ENCODE measurements around the gene OLA1.
"Not testable (repeated sequence)": the region's sequence is repeated elsewhere in the genome, so short reads cannot be mapped to it uniquely, and the experiment has no call there.

Gene OLA1

DNA sequence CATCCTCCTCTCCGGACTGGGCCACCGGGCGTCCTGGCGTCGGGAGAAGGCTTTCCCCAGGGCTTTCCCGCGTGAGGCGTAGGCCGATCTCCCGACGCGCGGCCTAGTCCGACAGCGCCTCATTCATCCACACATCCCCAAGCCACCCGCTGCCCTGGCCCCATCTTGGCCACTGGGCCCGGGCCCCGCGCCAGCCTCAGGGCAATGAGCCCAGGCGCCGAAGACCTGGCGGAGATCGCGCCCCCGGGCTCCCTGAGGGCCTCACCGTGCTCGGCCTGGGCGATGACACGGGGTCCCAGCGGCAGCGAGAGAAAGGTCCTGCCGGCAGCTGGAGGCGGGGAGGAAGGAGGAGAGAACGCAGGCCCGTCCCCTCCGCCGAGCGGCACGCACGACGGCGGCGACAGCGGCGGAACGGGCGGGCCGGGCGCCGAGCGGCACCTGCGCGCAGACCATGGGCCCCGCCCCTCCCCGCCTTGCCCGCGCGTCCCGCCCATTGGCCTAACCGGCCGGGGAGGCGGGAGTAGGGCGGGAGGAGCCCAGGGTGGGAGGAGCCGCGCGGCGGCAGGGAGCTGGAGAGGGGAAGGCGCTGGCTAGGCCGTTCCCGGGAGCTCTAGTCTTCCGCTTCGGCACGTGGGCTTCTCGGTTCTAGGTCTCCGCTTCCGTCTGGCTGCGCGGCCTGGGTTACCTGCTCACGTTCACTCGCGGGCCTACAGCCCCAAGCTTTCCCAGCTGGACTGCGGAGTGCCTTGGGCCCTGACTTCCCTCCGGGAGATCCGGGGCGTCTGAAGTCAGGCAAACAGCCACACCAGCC, at the start of gene OLA1:
Gene OLA1 (minus strand): TSS at position 346 of the 811 bp plus-strand sequence. CDS start 1,717 bp downstream, outside the sequence.
- peak; percentile 93 to 95 for DNase-seq

DNA sequence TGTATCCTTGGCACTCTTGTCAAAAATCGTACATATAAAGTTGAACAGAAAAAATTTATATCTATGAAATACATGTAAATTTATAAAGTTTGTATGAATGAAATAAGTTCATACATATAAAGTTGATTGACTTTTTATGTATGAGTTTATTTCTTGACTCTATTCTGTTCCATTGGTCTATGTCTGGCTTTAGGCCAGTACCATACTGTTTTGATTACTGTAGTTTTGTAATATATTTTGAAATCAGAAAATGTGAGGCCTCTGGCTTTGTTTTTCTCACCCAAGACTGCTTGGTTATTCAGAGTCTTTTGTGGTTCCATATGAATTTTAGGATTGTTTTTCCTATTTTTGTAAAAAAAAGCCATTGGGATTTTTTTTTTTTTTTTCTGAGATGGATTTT, 44.6 kb upstream of the OLA1 start:
- DNase-seq, result no peak

DNA sequence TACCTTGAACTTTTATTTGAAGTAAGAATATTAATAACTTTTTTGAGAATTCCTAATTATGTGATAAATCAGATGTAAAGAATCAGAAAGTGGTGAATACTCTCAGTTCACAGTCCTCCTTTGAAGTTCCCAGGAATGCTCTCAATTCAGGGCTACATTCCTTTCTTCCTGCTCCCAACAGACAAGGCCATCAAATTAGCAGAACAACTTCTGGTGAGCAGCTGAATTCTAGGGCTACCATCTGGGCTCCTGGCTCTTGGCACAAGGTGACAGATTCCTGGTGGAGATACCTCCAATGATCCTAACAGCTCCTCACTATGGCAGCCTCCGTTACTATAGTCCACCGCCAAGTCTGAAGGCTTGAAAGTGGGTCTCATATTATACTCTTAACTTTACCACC, 37.8 kb upstream of the OLA1 start:
- no peak for DNase-seq

DNA sequence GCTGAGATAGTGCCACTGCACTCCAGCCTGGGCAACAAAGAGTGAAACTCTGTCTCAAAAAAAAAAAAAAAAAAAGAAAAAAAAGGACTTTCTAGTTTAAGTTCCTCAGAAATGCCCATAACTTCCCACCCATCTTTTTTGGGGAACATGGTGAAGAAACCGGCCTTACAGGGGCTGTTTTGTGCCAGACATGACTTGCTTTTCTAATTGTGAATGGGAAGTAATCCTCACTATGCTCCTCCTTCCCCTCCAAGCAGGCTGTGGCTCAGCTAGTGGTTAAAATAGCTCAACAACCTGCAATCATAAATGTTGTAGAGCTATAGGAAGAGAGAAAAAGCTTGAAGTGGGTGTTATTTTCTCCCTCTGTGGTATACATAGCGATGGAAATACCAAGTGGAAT, 34.1 kb upstream of the OLA1 start:
- no peak for DNase-seq

DNA sequence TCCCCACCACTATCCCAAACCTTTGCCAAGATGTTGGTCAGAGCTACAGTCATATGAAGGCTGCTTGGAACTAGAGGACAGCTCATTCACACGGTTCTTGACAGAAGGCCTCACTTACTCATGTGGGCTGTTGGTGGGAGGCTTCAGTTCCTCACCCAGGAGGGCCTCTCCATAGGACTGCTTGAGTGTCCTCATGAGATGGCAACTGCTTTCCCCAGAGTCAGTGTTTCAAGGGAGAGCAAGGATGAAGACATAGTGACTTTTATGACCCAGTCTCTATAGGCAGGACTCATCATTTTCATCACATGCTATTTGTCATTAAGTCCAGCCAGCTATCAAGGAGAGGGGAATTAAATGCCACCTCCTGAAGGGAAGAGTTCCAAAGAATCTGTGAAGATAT, 33.4 kb upstream of the OLA1 start:
- DNase-seq, result no peak

DNA sequence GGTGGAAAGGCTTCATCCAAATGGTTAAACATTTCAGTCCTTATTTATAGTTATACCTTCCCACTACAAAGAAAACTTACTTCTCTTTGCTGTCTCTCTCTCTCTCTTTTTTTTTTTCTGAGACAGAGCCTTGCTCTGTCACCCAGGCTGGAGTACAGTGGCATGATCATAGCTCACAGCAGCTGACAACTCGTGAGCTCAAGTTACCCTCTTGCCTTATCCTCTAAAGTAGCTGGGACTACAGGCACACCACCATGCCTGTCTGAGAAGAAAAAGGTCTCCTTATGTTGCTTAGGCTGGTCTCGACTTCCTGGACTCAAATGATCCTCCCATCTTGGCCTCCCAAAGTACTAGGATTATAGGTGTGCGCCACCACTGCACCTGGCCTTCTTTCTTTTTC, 32.3 kb upstream of the OLA1 start:
- DNase-seq, result no peak

DNA sequence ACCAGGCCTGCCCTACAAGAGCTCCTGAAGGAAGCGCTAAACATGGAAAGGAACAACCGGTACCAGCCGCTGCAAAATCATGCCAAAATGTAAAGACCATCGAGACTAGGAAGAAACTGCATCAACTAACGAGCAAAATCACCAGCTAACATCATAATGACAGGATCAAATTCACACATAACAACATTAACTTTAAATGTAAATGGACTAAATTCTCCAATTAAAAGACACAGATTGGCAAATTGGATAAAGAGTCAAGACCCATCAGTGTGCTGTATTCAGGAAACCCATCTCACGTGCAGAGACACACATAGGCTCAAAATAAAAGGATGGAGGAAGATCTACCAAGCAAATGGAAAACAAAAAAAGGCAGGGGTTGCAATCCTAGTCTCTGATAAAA, 21.9 kb upstream of the OLA1 start:
- not testable (repeated sequence) for DNase-seq

DNA sequence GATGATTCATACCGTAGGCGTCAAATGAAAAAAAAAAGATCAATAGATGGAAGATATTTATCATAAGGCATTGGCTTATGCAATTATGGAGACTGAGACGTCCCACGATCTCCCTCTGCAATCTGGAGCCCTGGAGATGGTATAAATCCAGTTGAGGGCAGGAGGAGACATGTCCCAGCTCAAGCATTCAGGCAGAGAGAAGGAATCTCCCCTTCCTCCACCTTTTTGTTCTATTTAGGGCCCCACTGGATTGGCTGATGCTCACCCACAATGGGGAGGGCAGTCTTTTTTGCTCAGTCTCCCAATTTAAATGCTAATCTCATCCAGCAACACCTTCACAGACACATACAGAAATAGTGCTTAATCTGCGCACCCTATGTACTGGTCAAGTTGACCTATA, 18.0 kb upstream of the OLA1 start:
- DNase-seq, result no peak

DNA sequence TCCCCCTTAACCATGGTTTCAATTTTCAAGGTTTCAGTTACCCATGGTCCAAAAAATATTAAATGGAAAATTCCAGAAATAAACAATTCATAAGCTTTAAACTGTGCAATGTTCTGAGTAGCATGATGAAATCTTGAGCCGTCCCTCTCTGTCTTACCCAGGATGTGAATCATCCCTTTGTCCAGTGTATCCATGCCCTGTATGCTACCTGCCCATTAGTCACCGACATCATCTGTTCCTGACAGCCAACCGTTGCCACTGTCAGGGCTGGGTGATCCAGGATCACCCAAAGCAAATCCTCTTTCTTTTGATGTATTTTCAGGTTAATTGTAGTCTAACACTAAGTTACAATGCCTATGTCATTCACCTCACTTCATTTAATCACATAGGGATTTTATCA, 15.7 kb upstream of the OLA1 start:
- DNase-seq, result no peak

DNA sequence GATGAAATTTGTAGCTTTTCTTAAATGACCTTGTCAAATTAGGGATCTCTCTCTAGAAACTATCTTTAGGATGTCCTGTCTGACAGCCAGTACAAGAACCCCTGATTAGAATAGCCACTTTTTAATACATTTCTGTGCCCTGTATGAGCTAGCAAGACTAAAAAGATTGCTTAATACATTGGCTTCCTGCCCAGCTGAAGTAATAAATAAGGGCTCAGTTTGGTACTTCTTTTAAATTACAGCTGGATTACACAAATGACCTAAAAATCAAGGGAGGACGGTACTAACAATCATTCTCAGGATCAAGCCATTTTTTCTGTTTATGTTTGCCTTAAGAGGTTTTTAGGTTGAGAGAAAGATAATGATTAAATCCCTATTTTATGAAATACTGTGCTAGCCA, 11.6 kb upstream of the OLA1 start:
- no peak for DNase-seq

DNA sequence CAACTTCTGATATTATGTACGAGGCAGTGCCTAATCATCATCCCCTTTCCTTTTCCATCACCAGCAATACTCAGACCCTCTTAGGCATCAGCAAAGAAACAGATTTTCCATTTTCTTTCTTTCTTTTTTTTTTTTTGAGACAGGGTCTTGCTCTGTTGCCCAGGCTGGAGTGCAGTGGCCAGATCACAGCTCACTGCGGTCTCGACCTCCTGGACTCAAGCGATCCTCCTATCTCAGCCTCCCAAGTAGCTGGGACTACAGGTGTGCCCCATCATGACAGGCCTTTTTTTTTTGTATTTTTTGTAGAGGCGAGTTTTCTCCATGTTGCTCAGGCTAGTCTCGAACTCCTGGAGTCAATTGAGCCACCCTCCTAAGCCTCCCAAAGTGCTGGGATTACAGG, 5.9 kb upstream of the OLA1 start:
- no peak for DNase-seq

DNA sequence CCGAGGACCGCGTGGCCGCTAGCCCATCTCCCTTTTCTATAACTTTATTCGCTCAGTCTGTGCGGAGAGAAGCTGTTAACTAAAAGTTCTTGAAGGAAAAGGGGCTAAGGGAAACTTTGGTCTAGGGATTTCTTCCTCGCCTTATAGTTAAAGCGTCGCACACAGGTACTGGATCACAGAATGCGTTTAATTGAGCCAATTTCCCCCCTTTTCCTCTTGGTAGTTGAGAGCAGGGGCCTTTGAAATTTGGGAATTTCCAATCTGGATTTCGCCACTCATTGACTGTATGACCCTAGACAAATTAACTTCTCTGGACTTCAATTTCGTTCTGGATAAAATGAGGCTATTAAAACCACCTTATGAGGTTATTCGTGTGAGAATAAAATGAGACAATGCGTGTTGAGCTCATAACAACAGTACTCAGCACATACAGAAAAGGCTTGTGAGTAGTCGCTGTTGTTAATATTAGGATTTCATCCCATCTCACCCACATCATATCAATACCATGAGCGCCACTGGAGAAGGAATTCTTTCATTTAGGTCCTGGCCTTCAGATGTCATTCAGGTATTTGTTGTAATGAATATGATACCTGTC, 763 bp upstream of the OLA1 start:
- no peak for DNase-seq

DNA sequence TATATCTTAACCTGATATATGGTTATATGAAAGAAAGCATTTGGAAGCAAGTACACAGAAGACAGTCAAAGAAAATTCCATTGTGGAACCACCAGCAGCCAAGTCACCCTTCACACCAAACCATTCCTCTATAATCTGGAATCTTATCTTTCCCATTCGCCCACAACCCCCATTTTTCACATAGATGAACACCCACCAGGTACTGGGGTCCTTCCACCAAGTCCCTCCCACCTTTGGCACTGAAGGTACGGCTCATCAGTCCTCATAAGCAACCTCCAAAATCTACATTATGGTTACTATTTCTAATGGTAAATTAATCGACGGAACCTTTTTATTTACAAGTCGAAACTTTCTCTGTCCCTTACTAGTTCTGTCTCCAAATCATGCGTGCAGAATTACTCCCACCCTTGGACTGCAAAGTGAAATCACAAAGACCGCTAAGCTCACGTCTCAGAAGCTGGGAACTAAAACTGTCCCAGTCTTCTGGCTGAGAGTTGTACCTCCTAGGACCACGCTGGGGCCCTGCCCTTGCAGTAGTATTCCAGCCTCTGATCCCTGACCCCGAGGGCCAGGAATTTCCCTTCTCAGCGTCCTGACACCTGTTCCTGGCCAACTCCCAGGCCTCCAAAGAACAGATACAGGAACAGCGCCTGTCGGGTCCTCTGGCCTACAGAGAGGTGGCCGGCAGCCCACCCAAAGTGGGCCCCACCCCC, 702 bp downstream of the OLA1 start:
- DNase-seq, result peak in 1 of 2 donors; percentile 0

DNA sequence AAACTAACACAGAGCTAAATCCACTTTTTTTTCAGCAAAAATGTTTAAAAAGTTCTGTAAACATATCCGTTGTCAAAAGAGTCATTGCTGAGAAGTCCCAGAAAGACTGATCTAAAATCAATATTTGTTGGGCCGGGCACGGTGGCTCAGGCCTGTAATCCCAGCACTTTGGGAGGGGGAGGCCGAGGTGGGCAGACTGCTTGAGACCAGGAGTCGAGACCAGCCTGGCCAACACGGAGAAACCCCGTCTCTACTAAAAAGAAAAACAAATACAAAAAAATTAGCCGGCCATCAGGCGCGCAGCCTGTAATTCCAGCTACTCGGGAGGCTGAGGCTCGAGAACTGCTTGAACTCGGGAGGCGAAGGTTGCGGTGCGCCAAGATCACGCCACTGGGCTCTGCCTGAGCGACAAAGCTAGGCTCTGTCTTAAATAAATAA, 1.4 kb downstream of the OLA1 start:
- no peak for DNase-seq

DNA sequence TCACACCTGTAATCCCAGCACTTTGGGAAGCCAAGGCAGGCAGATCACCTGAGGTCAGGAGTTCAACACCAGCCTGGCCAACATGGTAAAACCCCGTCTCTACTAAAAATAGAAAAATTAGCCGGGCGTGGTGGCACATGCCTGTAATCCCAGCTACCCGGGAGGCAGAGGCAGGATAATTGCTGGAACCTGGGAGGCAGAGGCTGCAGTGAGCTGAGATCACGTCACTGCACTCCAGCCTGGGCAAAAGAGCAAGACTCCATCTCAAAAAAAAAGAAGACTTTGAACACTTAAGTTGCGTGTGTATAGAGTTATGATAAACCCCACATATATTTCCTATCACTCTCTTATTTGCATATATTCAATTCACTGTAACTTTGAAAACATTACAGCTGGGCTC, 2.7 kb downstream of the OLA1 start:
- DNase-seq, result not testable (repeated sequence)

DNA sequence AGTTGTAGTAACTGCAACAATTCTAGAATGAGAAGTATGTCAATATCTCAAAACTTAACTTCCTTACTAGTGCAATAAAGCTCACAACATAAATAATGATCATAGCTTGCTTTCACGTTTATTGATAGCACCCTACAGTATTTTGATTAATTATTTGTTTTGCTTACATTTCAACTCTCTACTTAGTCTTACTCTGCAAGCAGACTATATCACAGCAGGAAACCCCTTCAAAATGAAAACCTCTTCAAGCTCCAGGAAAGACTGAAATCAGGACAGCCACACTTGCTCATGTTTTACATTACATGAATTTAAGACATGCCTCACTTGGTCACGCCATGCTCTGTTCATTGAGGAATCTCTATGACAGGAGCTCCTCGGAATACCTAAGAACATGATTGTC, 3.3 kb downstream of the OLA1 start:
- DNase-seq, result no peak

DNA sequence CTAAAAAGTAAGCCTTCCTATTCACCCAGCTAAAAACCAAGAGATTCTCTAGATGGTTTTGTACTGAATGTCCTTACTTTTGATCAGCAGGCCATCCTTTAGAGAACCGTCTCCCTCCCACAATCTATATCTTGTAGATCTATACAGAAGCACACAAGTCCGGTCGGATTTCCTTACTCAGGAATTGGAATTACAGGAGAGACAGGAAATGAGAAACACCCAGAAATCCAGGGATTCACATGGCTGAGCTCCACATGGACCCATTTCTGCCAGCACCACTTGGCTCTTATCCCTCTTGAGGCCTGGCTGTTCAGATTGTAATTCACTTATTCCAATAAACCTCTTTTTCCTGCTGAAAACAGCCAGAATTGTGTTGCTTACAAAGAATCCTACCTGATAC, 4.5 kb downstream of the OLA1 start:
- DNase-seq, result no peak

DNA sequence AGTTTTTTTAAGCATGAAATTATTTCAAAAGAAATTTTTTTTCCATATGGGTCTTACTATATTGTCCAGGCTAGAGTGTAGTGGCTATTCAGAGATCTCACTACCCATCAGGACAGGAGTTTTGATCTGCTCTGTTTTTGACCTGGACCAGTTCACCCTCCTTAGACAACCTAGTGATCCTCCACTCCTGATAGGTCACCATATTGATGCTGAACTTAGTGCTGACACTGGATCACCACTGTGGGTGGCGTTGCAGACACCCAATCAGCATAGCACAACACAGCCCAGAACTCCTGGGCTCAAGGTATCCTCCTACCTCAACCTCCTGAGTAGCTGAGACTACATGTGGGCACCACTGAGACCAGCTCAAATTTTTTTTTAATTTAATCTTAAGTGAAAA, 8.2 kb downstream of the OLA1 start:
- no peak for DNase-seq

DNA sequence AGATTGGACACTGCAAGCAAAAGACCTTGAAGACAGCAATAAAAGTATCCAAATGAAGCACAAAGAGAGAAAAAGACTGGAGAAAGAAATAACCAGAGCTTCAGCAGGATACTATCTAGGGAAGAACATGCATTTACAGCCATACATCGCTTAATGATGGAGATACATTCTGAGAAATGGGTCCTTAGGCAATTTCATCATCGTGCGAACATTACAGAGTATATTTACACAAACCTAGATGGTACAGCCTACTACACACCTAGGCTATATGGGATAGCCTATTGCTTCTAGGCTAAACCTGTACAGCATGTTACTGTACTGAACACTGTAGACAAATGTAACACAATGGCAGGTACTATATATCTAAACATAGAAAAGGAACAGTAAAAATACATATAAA, 11.9 kb downstream of the OLA1 start:
- DNase-seq, result no peak

DNA sequence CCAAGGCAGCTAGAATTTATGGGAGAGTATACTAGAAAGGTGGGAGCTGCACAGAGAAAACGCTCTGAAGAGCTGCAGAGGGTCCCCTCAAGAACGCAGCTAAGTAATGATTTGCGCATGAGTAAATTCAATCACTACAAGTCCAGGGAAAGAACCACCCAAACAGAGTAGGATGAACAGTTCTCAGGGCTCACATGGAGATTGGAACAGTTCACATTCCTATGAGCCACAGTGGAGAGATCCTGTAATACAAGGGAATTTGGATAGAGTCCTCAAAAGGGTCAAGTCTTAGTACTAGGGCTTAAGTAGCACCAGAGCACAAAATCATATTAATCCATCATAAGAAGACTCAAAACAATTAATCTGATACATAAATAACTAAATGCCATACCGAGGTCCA, 12.7 kb downstream of the OLA1 start:
- DNase-seq, result no peak

DNA sequence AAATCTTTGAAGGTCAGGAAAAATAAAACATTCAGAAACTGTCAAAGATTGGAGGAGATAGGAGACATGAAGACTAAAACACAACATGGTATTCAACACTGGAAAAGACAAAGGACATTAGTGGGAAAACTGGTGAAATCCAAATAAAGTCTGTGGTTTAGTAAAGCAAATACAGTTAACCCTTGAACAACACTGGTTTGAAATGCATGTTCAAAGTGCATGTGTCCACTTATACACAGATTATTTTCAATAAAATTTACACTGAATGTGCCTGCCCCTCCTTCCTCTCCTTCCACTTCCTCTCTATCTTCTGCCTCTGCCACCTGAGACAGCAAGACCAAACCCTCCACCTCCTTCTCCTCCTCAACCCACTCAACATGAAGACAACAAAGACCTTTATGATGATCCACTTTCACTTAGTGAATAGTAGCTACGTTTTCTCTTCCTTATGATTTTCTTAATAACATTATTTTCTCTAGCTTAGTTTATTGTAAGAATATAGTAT, 14.5 kb downstream of the OLA1 start:
- DNase-seq, result no peak

DNA sequence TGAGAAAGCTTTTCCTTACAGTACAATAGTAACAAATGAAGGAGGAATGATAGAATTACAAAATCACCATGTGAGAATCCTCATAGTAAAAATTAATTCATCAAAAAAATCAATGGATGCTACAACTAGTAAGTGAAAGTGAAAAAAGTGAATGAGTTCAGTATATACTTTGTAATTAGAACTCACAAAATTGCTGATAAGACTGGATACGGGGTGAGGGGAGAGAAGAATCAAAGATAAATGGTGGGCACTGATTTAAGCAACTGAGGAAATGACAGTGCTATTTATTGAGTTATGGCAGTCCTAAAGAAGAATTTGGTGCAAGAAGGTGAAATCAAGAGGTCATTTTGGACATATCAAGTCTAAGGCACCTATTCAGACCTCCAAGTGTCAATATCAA, 20.6 kb downstream of the OLA1 start:
- DNase-seq, result no peak

DNA sequence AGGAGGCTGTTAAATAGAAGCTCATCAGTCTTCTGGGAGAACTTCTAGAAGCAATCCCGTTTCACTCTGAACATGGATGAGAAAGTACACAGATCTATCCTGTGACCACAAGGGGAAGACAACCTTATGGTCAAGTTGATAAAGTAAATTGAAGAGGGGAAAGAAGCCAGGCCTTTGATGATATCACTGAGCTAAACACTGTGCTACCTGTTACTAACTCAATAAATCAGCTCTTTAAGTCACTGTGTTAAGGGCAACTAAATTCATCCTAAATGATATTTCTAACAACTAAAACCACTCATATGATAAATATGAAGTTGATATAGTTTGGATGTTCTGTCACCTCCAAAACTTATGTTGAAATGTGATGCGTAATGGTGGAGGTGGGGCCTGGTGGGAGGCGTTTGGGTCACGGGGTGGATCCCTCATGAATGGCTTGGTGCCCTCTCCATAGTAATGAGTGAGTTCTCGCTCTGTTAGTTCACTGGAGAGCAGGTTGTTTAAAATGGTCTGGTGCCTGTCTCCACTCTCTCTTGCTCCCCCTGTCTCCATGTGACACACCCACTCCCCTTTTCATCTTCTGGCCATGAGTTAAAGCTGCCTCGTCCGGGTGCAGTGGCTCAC, 23.6 kb downstream of the OLA1 start:
- DNase-seq, result no peak

All from CD4-positive, alpha-beta T cell treated with Interleukin-1 beta for 1 hour (primary cell).